ENCODE data around the gene ITGB5.
"Not testable (repeated sequence)": the region's sequence is repeated elsewhere in the genome, so short reads cannot be mapped to it uniquely, and the experiment has no call there.

Gene ITGB5

GRCh38 chr3:124791142-124791541, 96.0 kb downstream of the ITGB5 start:
- TF ChIP-seq SNAI2 (CRISPR knock-in tag; IDR thresholded peaks at IDR 0.05) (no peak), OSR1 (CRISPR knock-in tag; IDR thresholded peaks at IDR 0.05) (no peak), ZFP30 (CRISPR knock-in tag; IDR thresholded peaks at IDR 0.05) (no peak), PPARA (CRISPR knock-in tag; IDR thresholded peaks at IDR 0.05; ENCODE audit: borderline replicate concordance) (no peak), POU6F1 (CRISPR knock-in tag; IDR thresholded peaks at IDR 0.05; ENCODE audit: borderline replicate concordance, low read depth) (no peak), ZNF70 (CRISPR knock-in tag; IDR thresholded peaks at IDR 0.05) (no peak), ZC3H10 (CRISPR knock-in tag; IDR thresholded peaks at IDR 0.05) (no peak), CREB5 (CRISPR knock-in tag; IDR thresholded peaks at IDR 0.05; ENCODE audit: low read depth) (no peak), ZNF8 (CRISPR knock-in tag; IDR thresholded peaks at IDR 0.05) (no peak), ISL1 (CRISPR knock-in tag; IDR thresholded peaks at IDR 0.05) (no peak), BACH2 (CRISPR knock-in tag; IDR thresholded peaks at IDR 0.05; ENCODE audit: borderline replicate concordance) (no peak), GLIS3 (CRISPR knock-in tag; IDR thresholded peaks at IDR 0.05) (no peak), TSHZ2 (CRISPR knock-in tag; IDR thresholded peaks at IDR 0.05) (no peak), PATZ1 (CRISPR knock-in tag; IDR thresholded peaks at IDR 0.05; ENCODE audit: borderline replicate concordance) (no peak), ZFP3 (CRISPR knock-in tag; IDR thresholded peaks at IDR 0.05) (no peak), ZNF565 (CRISPR knock-in tag; conservative IDR thresholded peaks at IDR 0.05; ENCODE audit: low read depth) (no peak), TCF4 (CRISPR knock-in tag; IDR thresholded peaks at IDR 0.05; ENCODE audit: borderline replicate concordance) (no peak), TOX (CRISPR knock-in tag; IDR thresholded peaks at IDR 0.05; ENCODE audit: borderline replicate concordance) (no peak)
- ATAC-seq: peak; percentile 8; the same call in 2 of the 3 replicates

GRCh38 chr3:124789103-124789502, 98.1 kb downstream of the ITGB5 start:
- not testable (repeated sequence) for ATAC-seq

GRCh38 chr3:124788254-124788745, 98.9 kb downstream of the ITGB5 start:
- TF ChIP-seq ZC3H10 (CRISPR knock-in tag; IDR thresholded peaks at IDR 0.05) (no peak), GLIS3 (CRISPR knock-in tag; IDR thresholded peaks at IDR 0.05) (no peak), ZFP30 (CRISPR knock-in tag; IDR thresholded peaks at IDR 0.05) (no peak), POU6F1 (CRISPR knock-in tag; IDR thresholded peaks at IDR 0.05; ENCODE audit: borderline replicate concordance, low read depth) (no peak), RARB (CRISPR knock-in tag; IDR thresholded peaks at IDR 0.05) (no peak), TSHZ2 (CRISPR knock-in tag; IDR thresholded peaks at IDR 0.05) (no peak), CREB5 (CRISPR knock-in tag; IDR thresholded peaks at IDR 0.05; ENCODE audit: low read depth) (no peak), ZNF8 (CRISPR knock-in tag; IDR thresholded peaks at IDR 0.05) (no peak), ZFP3 (CRISPR knock-in tag; IDR thresholded peaks at IDR 0.05) (no peak), ARNTL (CRISPR knock-in tag; IDR thresholded peaks at IDR 0.05; ENCODE audit: borderline replicate concordance, low read depth) (no peak)

More at GRCh38 chr3:124788254-124788745, 98.9 kb downstream of the ITGB5 start:
- no peak; the same call in 2 of the 3 replicates for ATAC-seq

All from SK-N-SH treated with all-trans-retinoic acid at 6 μM for 48 hours (cell line).